HCT116 (cell line): ENCODE measurements around the gene TAF11L9. TPM values are rescaled to one million over a fixed set of nuclear protein-coding genes. Genes with fewer than 3 reads are reported as not detected.

Source experiments
- ATAC-seq: fragments of 200-7000 bp; cut with Tn5 transposase; 2 replicates; pipeline ENCODE4 v1.9.1; 2020; ENCODE audit warnings: mild to moderate bottlenecking, moderate library complexity
- BruUV-seq: library from RNA; stranded (reverse); fragments of 400-500 nt; replicated peaks from 2 replicates; lab custom pipeline; 2021; lab: Mats Ljungman, UMichigan
- CTCF ChIA-PET: fragments of 300-600 bp; sonication (Branson Sonifier 250); formaldehyde crosslinking; loops from one replicate; lab custom pipeline; 2021; ENCODE audit warnings: antibody characterized with exemption; lab: Charles Lee
- POLR2A ChIA-PET: fragments of 300-600, 350-600 bp; sonication (Branson Sonifier 250); formaldehyde crosslinking; loops from one replicate; lab custom pipeline; 2021; ENCODE audit warnings: antibody characterized with exemption; lab: Charles Lee
- RAD21 ChIA-PET, 2 experiments: fragments of 300-600 bp; sonication (Branson Sonifier 250); formaldehyde crosslinking; loops; one replicate each; lab custom pipeline; 2023; ENCODE audit warnings: low total read pairs in 2 of 2; ENCODE audit not compliant: uncharacterized antibody in 2 of 2, unreplicated experiment in 2 of 2, low non-redundant PET in 1 of 2; lab: Charles Lee
- DNase-seq: peaks from one replicate; pipeline ENCODE4 v3.0.0-alpha.2; 2010; ENCODE audit warnings: low read depth, low spot score
- H2AFZ ChIP-seq: fragments of 200-600 bp; shearing (Covaris generic), sonication (generic); 2 replicates; pipeline ENCODE4 v1.6.1; 2017; ENCODE audit warnings: low read depth, mixed run types, mixed read lengths, antibody characterized with exemption, low read length; ENCODE audit not compliant: poor library complexity, severe bottlenecking
- H3K27ac ChIP-seq: 2 replicates; pipeline ENCODE4 v1.5.1; 2012; ENCODE audit warnings: low read depth, low read length
- H3K27me3 ChIP-seq: fragments of 200-600 bp; sonication (generic); 2 replicates; pipeline ENCODE4 v1.6.1; 2016; ENCODE audit warnings: mixed run types, low read length, mixed read lengths; ENCODE audit not compliant: insufficient read depth
- H3K36me3 ChIP-seq, 2 experiments: fragments of 200-500 bp in 1 of 2; fragments of 200-600 bp in 1 of 2; sonication (Bioruptor generic) in 1 of 2; sonication (generic) in 1 of 2; 2 replicates each; pipeline versions ENCODE4 v1.5.1 to v1.6.1; 2014 to 2016; ENCODE audit warnings: low read length in 2 of 2, inconsistent platforms in 1 of 2, mixed read lengths in 1 of 2, mixed run types in 1 of 2; ENCODE audit not compliant: insufficient read depth in 2 of 2, control insufficient read depth in 1 of 2
- H3K4me1 ChIP-seq, 2 experiments: fragments of 200-600 bp in 1 of 2; sonication (generic) in 1 of 2; 2 replicates each; pipeline versions ENCODE4 v1.5.1 to v1.6.1; 2012 to 2017; ENCODE audit warnings: low read length in 2 of 2, inconsistent platforms in 1 of 2, mild to moderate bottlenecking in 1 of 2, mixed read lengths in 1 of 2, mixed run types in 1 of 2, moderate library complexity in 1 of 2; ENCODE audit not compliant: insufficient read depth in 2 of 2, control insufficient read depth in 1 of 2
- H3K4me2 ChIP-seq: fragments of 200-600 bp; sonication (generic); 2 replicates; pipeline ENCODE4 v1.6.1; 2017; ENCODE audit warnings: mixed run types, low read length, mixed read lengths
- H3K4me3 ChIP-seq, 2 experiments: fragments of 200-600 bp in 1 of 2; sonication (generic) in 1 of 2; replicated peaks in 1 of 2; 2 replicates each; pipeline ENCODE4 v1.5.1; 2011 to 2016; ENCODE audit warnings: low read length in 2 of 2, control low read depth in 1 of 2, low read depth in 1 of 2, mild to moderate bottlenecking in 1 of 2, mixed read lengths in 1 of 2, mixed run types in 1 of 2
- H3K79me2 ChIP-seq: fragments of 200-600 bp; sonication (generic); 2 replicates; pipeline ENCODE4 v1.6.1; 2017; ENCODE audit warnings: mild to moderate bottlenecking, mixed run types, low read length, moderate library complexity, mixed read lengths; ENCODE audit not compliant: insufficient read depth
- H3K9ac ChIP-seq: fragments of 200-600 bp; sonication (generic); 2 replicates; pipeline ENCODE4 v1.6.1; 2016; ENCODE audit warnings: low read length, mixed read lengths
- H3K9me2 ChIP-seq: fragments of 200-600 bp; sonication (generic), shearing (Covaris generic); 2 replicates; pipeline ENCODE4 v1.6.1; 2017; ENCODE audit warnings: mixed run types, mild to moderate bottlenecking, moderate library complexity; ENCODE audit not compliant: insufficient read depth
- H3K9me3 ChIP-seq, 2 experiments: fragments of 200-500 bp in 1 of 2; fragments of 200-600 bp in 1 of 2; sonication (Bioruptor generic) in 1 of 2; sonication (generic) in 1 of 2; 2 replicates each; pipeline ENCODE4 v1.6.1; 2014 to 2017; ENCODE audit warnings: low read length in 2 of 2, mixed read lengths in 2 of 2, inconsistent platforms in 1 of 2, low read depth in 1 of 2, mild to moderate bottlenecking in 1 of 2, mixed run types in 1 of 2, moderate library complexity in 1 of 2; ENCODE audit not compliant: control insufficient read depth in 1 of 2, insufficient read depth in 1 of 2
- H4K20me1 ChIP-seq: fragments of 200-600 bp; sonication (generic), shearing (Covaris generic); 2 replicates; pipeline ENCODE4 v1.6.1; 2017; ENCODE audit warnings: mixed run types, mild to moderate bottlenecking, moderate library complexity; ENCODE audit not compliant: insufficient read depth
- CBX3 ChIP-seq: IDR thresholded peaks from 2 replicates; pipeline ENCODE4 v1.6.1; 2012; ENCODE audit warnings: low read depth
- CEBPB ChIP-seq: IDR thresholded peaks from 2 replicates; pipeline ENCODE4 v1.6.1; 2012; ENCODE audit warnings: low read depth
- CTCF ChIP-seq, 3 experiments: fragments of 200-600 bp in 1 of 3; sonication (generic) in 1 of 3; IDR thresholded peaks in 2 of 3; conservative IDR thresholded peaks in 1 of 3; 2 replicates each; pipeline ENCODE4 v1.5.1; 2012 to 2017; ENCODE audit warnings: low read depth in 2 of 3, low read length in 2 of 3, antibody characterized with exemption in 1 of 3, borderline replicate concordance in 1 of 3, control low read depth in 1 of 3, mild to moderate bottlenecking in 1 of 3, mixed read lengths in 1 of 3, mixed run types in 1 of 3, moderate library complexity in 1 of 3; ENCODE audit not compliant: insufficient read depth in 1 of 3
- EGR1 ChIP-seq: IDR thresholded peaks from 2 replicates; pipeline ENCODE4 v1.6.1; 2012; ENCODE audit warnings: low read depth
- EZH2 ChIP-seq: fragments of 200-600 bp; sonication (generic); IDR thresholded peaks from 2 replicates; pipeline ENCODE4 v1.6.1; 2017; ENCODE audit warnings: antibody characterized with exemption, mixed run types
- EZH2phosphoT487 ChIP-seq: fragments of 200-600 bp; IDR thresholded peaks from 2 replicates; pipeline ENCODE4 v1.6.1; 2018; ENCODE audit warnings: antibody characterized with exemption, borderline replicate concordance
- FOSL1 ChIP-seq: IDR thresholded peaks from 2 replicates; pipeline ENCODE4 v1.6.1; 2012; ENCODE audit warnings: low read depth
- JUND ChIP-seq: IDR thresholded peaks from 2 replicates; pipeline ENCODE4 v1.6.1; 2012
- MAX ChIP-seq: IDR thresholded peaks from 2 replicates; pipeline ENCODE4 v1.6.1; 2012
- POLR2AphosphoS5 ChIP-seq: IDR thresholded peaks from 2 replicates; pipeline ENCODE4 v1.6.1; 2011; ENCODE audit warnings: mild to moderate bottlenecking, low read depth, low read length, moderate library complexity
- RAD21 ChIP-seq: IDR thresholded peaks from 2 replicates; pipeline ENCODE4 v1.6.1; 2012; ENCODE audit warnings: low read depth, mild to moderate bottlenecking
- SP1 ChIP-seq: IDR thresholded peaks from 2 replicates; pipeline ENCODE4 v1.6.1; 2012; ENCODE audit warnings: low read depth
- YY1 ChIP-seq: IDR thresholded peaks from 2 replicates; pipeline ENCODE4 v1.6.1; 2011; ENCODE audit warnings: low read length, low read depth, moderate library complexity, mild to moderate bottlenecking; ENCODE audit not compliant: insufficient replicate concordance; ENCODE audit errors: extremely low read depth
- ZBTB33 ChIP-seq: IDR thresholded peaks from 2 replicates; pipeline ENCODE4 v1.6.1; 2011; ENCODE audit warnings: mild to moderate bottlenecking, low read length, moderate library complexity; ENCODE audit not compliant: insufficient replicate concordance; ENCODE audit errors: extremely low read depth
- ZNF274 ChIP-seq: fragments of 200-500 bp; sonication (Bioruptor generic); IDR thresholded peaks from 2 replicates; pipeline ENCODE4 v1.6.1; 2014; ENCODE audit warnings: mild to moderate bottlenecking, low read depth, low read length, inconsistent platforms
- intact Hi-C: fragments of 100-400 bp; cut with micrococcal nuclease; formaldehyde crosslinking; loops from 2 replicates; pipeline ENCODE4 v1.10.0; 2022
- total RNA-seq: library from RNA; stranded (reverse); gene quantifications from one replicate; pipeline ENCODE4 v1.2.1, GENCODE V29; 2021; ENCODE audit not compliant: unreplicated experiment
- TF ChIP-seq, protein P1 (sequence below): IDR thresholded peaks from 2 replicates; pipeline ENCODE4 v1.6.1; 2012

TAF11L9 gene
- total RNA-seq, 1 experiment from 2014 or later, result not detected

DNA sequence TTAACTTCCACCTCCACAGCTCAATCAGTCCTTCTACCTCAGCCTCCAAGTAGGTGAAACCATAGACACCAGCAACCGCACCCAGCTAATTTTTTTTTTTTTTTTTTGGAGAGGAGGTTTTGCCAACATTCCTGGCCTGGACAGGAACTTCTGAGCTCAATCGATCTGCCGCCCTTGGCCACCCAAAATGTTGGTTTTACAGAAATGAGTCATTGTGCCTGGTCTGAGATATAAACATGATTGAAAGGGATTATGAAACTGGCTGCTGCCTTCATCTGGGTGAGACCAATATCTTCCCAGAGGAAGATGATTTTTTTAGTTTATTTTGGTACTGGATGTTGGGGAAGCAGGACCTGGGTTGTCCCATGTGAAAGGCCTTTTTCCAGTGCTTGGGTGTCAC lies 25.2 kb upstream of the TAF11L9 start (continued):
- TF ChIP-seq RAD21, result no peak
- no peak for TF ChIP-seq EZH2phosphoT487
- no peak for TF ChIP-seq ZBTB33
- no peak for TF ChIP-seq EZH2
- TF ChIP-seq ZNF274, result no peak
- no peak for TF ChIP-seq YY1
- TF ChIP-seq CBX3, result no peak

GRCh38 chr5:17614872-17615605 lies 20.8 kb upstream of the TAF11L9 start:
- Histone ChIP-seq H3K4me1 (no peaks in the 10 kb centered on the region), H3K27ac (no peak overlapping the region), H2AFZ (no peak overlapping the region), H3K36me3 (no peaks in the 10 kb centered on the region), H3K4me2 (no peak overlapping the region), H3K9me3 (no peaks in the 10 kb centered on the region; a peak in 1 of 4 replicates), H3K79me2 (no peaks in the 10 kb centered on the region), H3K9me2 (no peaks in the 10 kb centered on the region), H3K27me3 (no peaks in the 10 kb centered on the region), H4K20me1 (no peaks in the 10 kb centered on the region), H3K9ac (no peak overlapping the region), H3K4me3 (no peak overlapping the region)
- ChIA-PET RAD21 (no interaction called here), POLR2A (no interaction called here), CTCF (no interaction called here)
- DNase-seq (no peak), ATAC-seq (no peak)
- BruUV-seq, result no TSS peak
- intact Hi-C loops, result no loop called here
- TF ChIP-seq RAD21 (no peak), POLR2AphosphoS5 (no peak), FOSL1 (no peak), EZH2 (no peak), SP1 (no peak), JUND (no peak), CTCF (IDR thresholded peaks at IDR 0.05 in 2 of 3, conservative IDR thresholded peaks at IDR 0.05 in 1 of 3; ENCODE audit: borderline replicate concordance in 1 of 3, insufficient read depth in 1 of 3, low read depth in 2 of 3, low read length in 2 of 3) (no peak), ZBTB33 (no peak), MAX (no peak), CBX3 (no peak), CEBPB (no peak), YY1 (no peak), EGR1 (no peak)
- TF ChIP-seq, protein P1, sequence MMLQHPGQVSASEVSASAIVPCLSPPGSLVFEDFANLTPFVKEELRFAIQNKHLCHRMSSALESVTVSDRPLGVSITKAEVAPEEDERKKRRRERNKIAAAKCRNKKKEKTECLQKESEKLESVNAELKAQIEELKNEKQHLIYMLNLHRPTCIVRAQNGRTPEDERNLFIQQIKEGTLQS, result no peak
